GM06990 (cell line): ENCODE results near the gene KRTAP10-8.

Experiments used
- DNase-seq: peaks from one replicate; pipeline ENCODE4 v3.0.0-alpha.2; 2011; ENCODE audit not compliant: insufficient read length; ENCODE audit errors: extremely low read depth
- H3K27me3 ChIP-seq: replicated peaks from 2 replicates; pipeline ENCODE4 v1.6.0; 2011; ENCODE audit warnings: low read length; ENCODE audit not compliant: control insufficient read depth, insufficient read depth
- H3K36me3 ChIP-seq: 2 replicates; pipeline ENCODE4 v1.5.1; 2011; ENCODE audit warnings: low read length; ENCODE audit not compliant: control insufficient read depth, insufficient read depth
- H3K4me3 ChIP-seq: replicated peaks from 2 replicates; pipeline ENCODE4 v1.5.1; 2011; ENCODE audit warnings: low read depth, mild to moderate bottlenecking, control low read depth, low read length
- CTCF ChIP-seq: IDR thresholded peaks from 2 replicates; pipeline ENCODE4 v1.5.1; 2011; ENCODE audit warnings: low read length, control low read depth, mild to moderate bottlenecking, inconsistent platforms; ENCODE audit not compliant: insufficient read depth, poor library complexity, severe bottlenecking

Gene KRTAP10-8

GRCh38 chr21:44612669-44613229 is 870 bp downstream of the KRTAP10-8 start:
- H3K27me3 ChIP-seq, result no peaks in the 10 kb centered on the region
- no peak for TF ChIP-seq CTCF
- no peaks in the 10 kb centered on the region for H3K36me3 ChIP-seq
- no peak for DNase-seq
- H3K4me3 ChIP-seq, result no peak overlapping the region

GRCh38 chr21:44613386-44614155 is 1.7 kb downstream of the KRTAP10-8 start:
- Histone ChIP-seq H3K27me3 (no peaks in the 10 kb centered on the region), H3K4me3 (no peak overlapping the region), H3K36me3 (no peaks in the 10 kb centered on the region)
- TF ChIP-seq CTCF, result no peak
- DNase-seq, result no peak

- DNase-seq, result no peak
- H3K27me3 ChIP-seq, result no peaks in the 10 kb centered on the region
- TF ChIP-seq CTCF, result no peak
- no peaks in the 10 kb centered on the region for H3K36me3 ChIP-seq
- H3K4me3 ChIP-seq, result no peak overlapping the region
Observed at GRCh38 chr21:44614161-44614631, 2.3 kb downstream of the KRTAP10-8 start.

GRCh38 chr21:44614961-44615391 is 3.1 kb downstream of the KRTAP10-8 start:
- no peak for TF ChIP-seq CTCF
- Histone ChIP-seq H3K27me3 (no peaks in the 10 kb centered on the region), H3K36me3 (no peaks in the 10 kb centered on the region), H3K4me3 (no peak overlapping the region)
- DNase-seq, result no peak

- no peak for DNase-seq
- Histone ChIP-seq H3K4me3 (no peak overlapping the region), H3K36me3 (no peaks in the 10 kb centered on the region), H3K27me3 (no peaks in the 10 kb centered on the region)
- TF ChIP-seq CTCF, result no peak
Observed at GRCh38 chr21:44615466-44615865, 3.6 kb downstream of the KRTAP10-8 start.
